Ishikawa (cell line): ENCODE results near the gene ARHGEF1.

Experiments
- CEBPB ChIP-seq: IDR thresholded peaks from 2 replicates; pipeline ENCODE4 v1.6.1; 2012
- CREB1 ChIP-seq: IDR thresholded peaks from 2 replicates; pipeline ENCODE4 v1.6.1; 2012; ENCODE audit warnings: low read depth
- EGR1 ChIP-seq: IDR thresholded peaks from 2 replicates; pipeline ENCODE4 v1.6.1; 2012
- EP300 ChIP-seq: IDR thresholded peaks from 2 replicates; pipeline ENCODE4 v1.6.1; 2012; ENCODE audit warnings: borderline replicate concordance
- FOXM1 ChIP-seq: IDR thresholded peaks from 2 replicates; pipeline ENCODE4 v1.6.1; 2012; ENCODE audit warnings: low read depth, borderline replicate concordance
- MAX ChIP-seq: IDR thresholded peaks from 2 replicates; pipeline ENCODE4 v1.6.1; 2012
- NFIC ChIP-seq: IDR thresholded peaks from 2 replicates; pipeline ENCODE4 v1.6.1; 2012
- RAD21 ChIP-seq: IDR thresholded peaks from 2 replicates; pipeline ENCODE4 v1.6.1; 2012; ENCODE audit warnings: low read depth
- TAF1 ChIP-seq: IDR thresholded peaks from 2 replicates; pipeline ENCODE4 v1.6.1; 2012; ENCODE audit warnings: low read depth, mild to moderate bottlenecking
- TCF12 ChIP-seq: IDR thresholded peaks from 2 replicates; pipeline ENCODE4 v1.6.1; 2012; ENCODE audit warnings: low read depth
- TEAD4 ChIP-seq: IDR thresholded peaks from 2 replicates; pipeline ENCODE4 v1.6.1; 2012
- YY1 ChIP-seq: IDR thresholded peaks from 2 replicates; pipeline ENCODE4 v1.6.1; 2012; ENCODE audit warnings: low read depth
- ZBTB7A ChIP-seq: IDR thresholded peaks from 2 replicates; pipeline ENCODE4 v1.6.1; 2012; ENCODE audit warnings: low read depth
- TF ChIP-seq, protein P1 (sequence below): IDR thresholded peaks from 2 replicates; pipeline ENCODE4 v1.6.1; 2012; ENCODE audit warnings: low read depth, mild to moderate bottlenecking
- TF ChIP-seq, protein P2 (sequence below): IDR thresholded peaks from 2 replicates; pipeline ENCODE4 v1.6.1; 2012

The ARHGEF1 gene

GRCh38 chr19:41930926-41931592 is 48.1 kb downstream of the ARHGEF1 start:
- TF ChIP-seq EP300 (no peak), FOXM1 (no peak), TCF12 (no peak), CEBPB (no peak), EGR1 (no peak), RAD21 (no peak), NFIC (no peak), CREB1 (no peak), TEAD4 (no peak), ZBTB7A (no peak)

DNA sequence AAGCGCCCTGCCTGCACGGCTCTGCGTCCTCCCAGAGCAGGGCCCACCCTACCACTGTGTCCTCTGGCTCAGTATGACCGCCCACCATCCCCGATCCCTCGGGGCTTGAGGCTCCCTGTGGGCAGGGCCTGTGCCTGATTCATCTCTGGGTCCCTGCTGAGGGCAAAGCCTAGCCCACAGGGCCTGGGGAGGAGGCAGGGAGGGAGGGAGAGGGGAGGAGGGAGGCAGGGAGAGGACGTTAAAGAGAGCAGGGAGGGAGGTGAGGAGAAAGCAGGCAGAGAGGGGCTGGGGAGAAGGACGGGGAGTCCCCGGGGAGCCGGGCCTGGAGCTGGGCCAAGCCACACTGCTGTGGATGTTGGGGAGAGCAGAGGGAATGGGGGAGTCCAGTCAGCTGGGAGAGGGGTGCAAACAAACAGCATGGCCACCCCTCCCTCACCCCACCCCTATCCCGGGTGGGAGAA is 49.3 kb downstream of the ARHGEF1 start:
- TF ChIP-seq YY1, result no peak
- TF ChIP-seq ZBTB7A, result no peak
- no peak for TF ChIP-seq TCF12
- TF ChIP-seq CREB1, result no peak
- no peak for TF ChIP-seq RAD21
- TF ChIP-seq, protein P1, sequence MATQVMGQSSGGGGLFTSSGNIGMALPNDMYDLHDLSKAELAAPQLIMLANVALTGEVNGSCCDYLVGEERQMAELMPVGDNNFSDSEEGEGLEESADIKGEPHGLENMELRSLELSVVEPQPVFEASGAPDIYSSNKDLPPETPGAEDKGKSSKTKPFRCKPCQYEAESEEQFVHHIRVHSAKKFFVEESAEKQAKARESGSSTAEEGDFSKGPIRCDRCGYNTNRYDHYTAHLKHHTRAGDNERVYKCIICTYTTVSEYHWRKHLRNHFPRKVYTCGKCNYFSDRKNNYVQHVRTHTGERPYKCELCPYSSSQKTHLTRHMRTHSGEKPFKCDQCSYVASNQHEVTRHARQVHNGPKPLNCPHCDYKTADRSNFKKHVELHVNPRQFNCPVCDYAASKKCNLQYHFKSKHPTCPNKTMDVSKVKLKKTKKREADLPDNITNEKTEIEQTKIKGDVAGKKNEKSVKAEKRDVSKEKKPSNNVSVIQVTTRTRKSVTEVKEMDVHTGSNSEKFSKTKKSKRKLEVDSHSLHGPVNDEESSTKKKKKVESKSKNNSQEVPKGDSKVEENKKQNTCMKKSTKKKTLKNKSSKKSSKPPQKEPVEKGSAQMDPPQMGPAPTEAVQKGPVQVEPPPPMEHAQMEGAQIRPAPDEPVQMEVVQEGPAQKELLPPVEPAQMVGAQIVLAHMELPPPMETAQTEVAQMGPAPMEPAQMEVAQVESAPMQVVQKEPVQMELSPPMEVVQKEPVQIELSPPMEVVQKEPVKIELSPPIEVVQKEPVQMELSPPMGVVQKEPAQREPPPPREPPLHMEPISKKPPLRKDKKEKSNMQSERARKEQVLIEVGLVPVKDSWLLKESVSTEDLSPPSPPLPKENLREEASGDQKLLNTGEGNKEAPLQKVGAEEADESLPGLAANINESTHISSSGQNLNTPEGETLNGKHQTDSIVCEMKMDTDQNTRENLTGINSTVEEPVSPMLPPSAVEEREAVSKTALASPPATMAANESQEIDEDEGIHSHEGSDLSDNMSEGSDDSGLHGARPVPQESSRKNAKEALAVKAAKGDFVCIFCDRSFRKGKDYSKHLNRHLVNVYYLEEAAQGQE, result no peak
- no peak for TF ChIP-seq NFIC
- no peak for TF ChIP-seq EP300
- TF ChIP-seq TEAD4, result no peak
- TF ChIP-seq MAX, result no peak
- no peak for TF ChIP-seq FOXM1
- no peak for TF ChIP-seq TAF1
- TF ChIP-seq CEBPB, result no peak
- TF ChIP-seq, protein P2, sequence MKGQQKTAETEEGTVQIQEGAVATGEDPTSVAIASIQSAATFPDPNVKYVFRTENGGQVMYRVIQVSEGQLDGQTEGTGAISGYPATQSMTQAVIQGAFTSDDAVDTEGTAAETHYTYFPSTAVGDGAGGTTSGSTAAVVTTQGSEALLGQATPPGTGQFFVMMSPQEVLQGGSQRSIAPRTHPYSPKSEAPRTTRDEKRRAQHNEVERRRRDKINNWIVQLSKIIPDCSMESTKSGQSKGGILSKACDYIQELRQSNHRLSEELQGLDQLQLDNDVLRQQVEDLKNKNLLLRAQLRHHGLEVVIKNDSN, result no peak
- TF ChIP-seq EGR1, result no peak

DNA sequence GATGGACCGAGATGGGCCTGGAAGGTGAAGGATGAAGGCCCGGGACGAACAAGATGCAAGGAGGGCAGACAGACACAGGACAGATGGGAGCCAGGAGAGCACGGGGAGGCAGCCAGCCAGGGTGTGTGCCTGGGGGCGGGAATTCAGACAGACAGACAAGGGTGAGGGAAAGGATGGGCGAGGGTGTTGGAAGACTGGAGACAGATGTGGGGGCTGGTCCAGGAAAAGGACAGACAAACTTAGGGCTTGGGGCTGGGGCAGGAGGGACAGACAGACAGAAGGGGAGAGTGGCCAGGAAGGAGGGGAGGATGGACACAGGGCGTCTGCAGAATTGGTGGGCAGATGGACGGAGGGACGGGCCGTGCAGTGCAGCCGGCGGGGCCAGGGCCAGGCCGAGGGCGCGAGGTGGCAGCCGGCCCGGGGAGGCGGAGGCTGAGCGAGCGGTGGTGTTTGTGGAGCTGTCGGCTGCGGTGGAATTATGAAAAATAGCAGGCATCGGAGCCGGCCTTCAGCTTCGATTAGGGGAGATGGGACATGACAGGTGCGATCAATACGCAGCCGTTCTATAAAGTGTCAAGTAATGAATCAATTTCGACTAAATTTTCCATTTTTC is 49.8 kb downstream of the ARHGEF1 start:
- TF ChIP-seq TAF1, result no peak
- no peak for TF ChIP-seq YY1
- no peak for TF ChIP-seq TEAD4
- no peak for TF ChIP-seq EGR1
- TF ChIP-seq CEBPB, result no peak
- TF ChIP-seq, protein P1, result no peak
- no peak for TF ChIP-seq EP300
- TF ChIP-seq NFIC, result no peak
- no peak for TF ChIP-seq ZBTB7A
- TF ChIP-seq, protein P2, result no peak

DNA sequence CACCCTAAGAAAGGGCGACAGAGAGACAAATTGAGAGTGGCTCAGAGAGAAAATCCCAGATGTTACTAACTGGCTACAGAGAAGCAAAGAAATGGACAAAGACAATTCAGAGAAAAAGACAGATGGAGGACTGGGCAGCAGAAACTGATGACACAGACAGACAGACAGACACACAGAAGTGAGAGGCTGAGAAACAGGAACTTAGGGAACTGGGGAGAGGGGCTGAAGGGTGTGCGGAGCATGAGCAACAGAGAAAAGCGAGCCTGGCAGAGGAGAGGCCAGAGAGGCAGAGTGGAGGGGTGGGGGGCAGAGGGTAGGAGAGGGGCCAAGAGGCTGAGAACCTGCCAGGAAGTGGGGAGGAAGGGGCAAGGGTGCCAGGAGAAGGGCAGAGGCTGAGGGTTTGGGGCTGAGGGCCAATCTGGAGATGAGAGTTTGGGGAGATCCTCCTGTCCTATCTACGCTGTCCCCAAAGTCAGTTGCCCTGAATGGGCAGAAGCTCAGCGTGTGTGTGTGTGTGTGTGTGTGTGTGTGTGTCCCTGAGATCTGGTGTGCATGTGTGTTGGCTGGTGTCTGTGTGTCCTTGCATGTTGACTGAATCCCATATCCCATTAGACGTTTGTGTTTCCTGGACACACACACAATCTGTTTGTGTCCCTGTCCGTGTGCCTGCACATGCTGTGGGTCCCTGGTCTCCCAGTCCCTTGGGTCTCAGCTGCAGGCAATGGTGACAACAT is 50.9 kb downstream of the ARHGEF1 start:
- no peak for TF ChIP-seq CREB1
- TF ChIP-seq EGR1, result no peak
- no peak for TF ChIP-seq NFIC
- TF ChIP-seq, protein P1, result no peak
- TF ChIP-seq EP300, result no peak
- no peak for TF ChIP-seq TCF12
- TF ChIP-seq, protein P2, result no peak
